ENCODE results near the gene TUSC2.
A peak's percentile ranks its signal among the peaks of the same experiment; 100 is the strongest.

Gene TUSC2

GRCh38 chr3:50358911-50359759 lies 31.1 kb upstream of the TUSC2 start, which contains the start of gene TMEM115:
Gene TMEM115 (minus strand): TSS chr3:50359521. CDS start chr3:50359063, 458 bp downstream.
- DNase-seq (ENCODE audit: low spot score): peak; percentile 98
- TF ChIP-seq, protein P1, sequence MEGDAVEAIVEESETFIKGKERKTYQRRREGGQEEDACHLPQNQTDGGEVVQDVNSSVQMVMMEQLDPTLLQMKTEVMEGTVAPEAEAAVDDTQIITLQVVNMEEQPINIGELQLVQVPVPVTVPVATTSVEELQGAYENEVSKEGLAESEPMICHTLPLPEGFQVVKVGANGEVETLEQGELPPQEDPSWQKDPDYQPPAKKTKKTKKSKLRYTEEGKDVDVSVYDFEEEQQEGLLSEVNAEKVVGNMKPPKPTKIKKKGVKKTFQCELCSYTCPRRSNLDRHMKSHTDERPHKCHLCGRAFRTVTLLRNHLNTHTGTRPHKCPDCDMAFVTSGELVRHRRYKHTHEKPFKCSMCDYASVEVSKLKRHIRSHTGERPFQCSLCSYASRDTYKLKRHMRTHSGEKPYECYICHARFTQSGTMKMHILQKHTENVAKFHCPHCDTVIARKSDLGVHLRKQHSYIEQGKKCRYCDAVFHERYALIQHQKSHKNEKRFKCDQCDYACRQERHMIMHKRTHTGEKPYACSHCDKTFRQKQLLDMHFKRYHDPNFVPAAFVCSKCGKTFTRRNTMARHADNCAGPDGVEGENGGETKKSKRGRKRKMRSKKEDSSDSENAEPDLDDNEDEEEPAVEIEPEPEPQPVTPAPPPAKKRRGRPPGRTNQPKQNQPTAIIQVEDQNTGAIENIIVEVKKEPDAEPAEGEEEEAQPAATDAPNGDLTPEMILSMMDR (IDR thresholded peaks at IDR 0.05): no peak
- Histone ChIP-seq H3K27ac (peak within 1 kb of the TSS; percentile 84 to 89), H3K4me3 (peak within 1 kb of the TSS; percentile 80)

GRCh38 chr3:50358355-50358910 lies 30.4 kb upstream of the TUSC2 start:
- TF ChIP-seq, protein P1 (IDR thresholded peaks at IDR 0.05): no peak
- H3K27ac ChIP-seq: peak overlapping the region; percentile 84 to 89
- peak overlapping the region; percentile 80 for H3K4me3 ChIP-seq
- no peak for DNase-seq (ENCODE audit: low spot score)

- TF ChIP-seq, protein P1 (IDR thresholded peaks at IDR 0.05): no peak
- Histone ChIP-seq H3K4me3 (peak overlapping the region; percentile 80), H3K27ac (peak overlapping the region in 1 of 2 donors; percentile 89)
- DNase-seq (ENCODE audit: low spot score): no peak
Observed at GRCh38 chr3:50357481-50357880, 29.5 kb upstream of the TUSC2 start.

DNA sequence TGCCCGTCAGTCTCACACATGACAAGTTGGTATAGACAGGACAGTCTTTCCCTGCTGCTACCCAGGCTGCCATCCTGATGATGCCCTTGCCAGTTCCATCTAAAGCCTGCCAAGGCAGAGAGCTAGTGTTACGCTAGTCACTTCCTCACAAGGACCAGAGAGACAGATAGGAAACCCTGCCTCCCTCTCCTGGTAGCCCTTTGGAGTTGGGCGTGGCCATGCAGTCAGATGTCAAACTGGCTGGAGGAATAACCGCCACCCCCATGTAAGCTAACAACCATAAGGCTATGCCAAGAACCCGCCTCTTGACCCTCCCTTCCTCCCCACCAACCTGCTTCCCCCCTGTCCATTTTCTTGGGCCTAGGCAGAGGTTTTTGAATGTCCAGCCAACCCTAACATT lies 28.5 kb upstream of the TUSC2 start:
- TF ChIP-seq, protein P1 (IDR thresholded peaks at IDR 0.05): no peak
- no peak for DNase-seq (ENCODE audit: low spot score)
- Histone ChIP-seq H3K27ac (peak overlapping the region in 1 of 2 donors; percentile 63), H3K4me3 (peak overlapping the region; percentile 80)

DNA sequence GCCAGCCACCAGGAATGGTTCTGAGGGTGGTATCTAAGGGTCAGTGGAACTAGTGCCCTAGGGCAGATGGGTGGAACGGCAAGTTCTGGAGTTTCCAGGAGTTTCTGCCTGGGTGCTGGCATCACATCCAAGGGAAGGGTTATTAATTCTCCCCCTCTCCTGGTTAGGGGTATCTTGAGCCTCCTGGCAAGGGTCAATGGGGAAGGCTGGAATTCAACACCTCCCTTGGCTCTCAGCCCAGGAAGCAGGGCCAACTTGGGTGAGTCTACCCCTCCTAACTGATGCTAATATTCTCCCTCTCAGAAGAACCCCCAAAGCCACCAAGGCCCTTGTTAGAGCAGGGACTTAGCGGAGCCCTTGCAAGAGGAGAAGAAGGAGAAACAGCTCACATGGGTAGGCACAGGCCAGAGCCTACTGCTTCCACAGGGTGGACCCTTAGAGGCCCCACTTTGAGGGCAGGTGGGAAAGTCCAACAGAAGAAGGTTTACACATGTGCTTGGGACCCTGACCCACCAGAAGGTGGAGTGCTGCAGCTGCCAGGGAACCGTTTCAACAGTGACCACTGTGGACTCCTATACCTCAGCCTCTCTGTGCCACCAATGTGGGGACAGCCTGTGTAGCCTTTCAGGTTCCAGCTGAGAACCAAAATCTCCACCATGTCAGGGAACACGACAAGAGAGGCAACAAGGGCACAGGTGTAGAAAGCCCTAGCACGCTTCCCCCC lies 28.0 kb upstream of the TUSC2 start:
- DNase-seq (ENCODE audit: low spot score): no peak
- Histone ChIP-seq H3K4me3 (peak overlapping the region; percentile 80), H3K27ac (peak overlapping the region in 1 of 2 donors; percentile 63)
- TF ChIP-seq, protein P1 (IDR thresholded peaks at IDR 0.05): no peak

DNA sequence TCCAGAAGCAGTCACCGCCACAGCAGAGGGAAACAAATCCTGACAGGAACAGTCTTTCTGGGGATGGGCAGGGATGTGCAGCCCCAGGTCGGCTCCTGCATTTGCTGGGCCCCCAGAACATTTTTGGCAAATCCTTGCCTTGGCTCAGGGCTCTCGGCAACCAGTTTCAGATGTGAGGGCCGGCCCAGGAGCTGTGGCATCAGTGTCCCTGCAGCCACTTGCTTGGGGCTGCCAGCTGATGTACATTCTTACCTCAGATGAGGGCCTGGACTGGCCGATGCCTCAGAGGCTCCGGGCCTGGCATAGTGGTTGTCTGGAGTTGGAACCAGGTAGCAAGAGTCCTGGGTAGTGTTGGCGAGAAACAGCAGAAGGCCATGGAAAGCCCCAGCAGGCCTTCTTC lies 26.8 kb upstream of the TUSC2 start:
- TF ChIP-seq, protein P1 (IDR thresholded peaks at IDR 0.05): no peak
- no peak for DNase-seq (ENCODE audit: low spot score)
- Histone ChIP-seq H3K4me3 (no peak overlapping the region), H3K27ac (no peak overlapping the region)

All from coronary artery (tissue), 2 donors.